ENCODE results near the gene CERKL.

CERKL gene

DNA sequence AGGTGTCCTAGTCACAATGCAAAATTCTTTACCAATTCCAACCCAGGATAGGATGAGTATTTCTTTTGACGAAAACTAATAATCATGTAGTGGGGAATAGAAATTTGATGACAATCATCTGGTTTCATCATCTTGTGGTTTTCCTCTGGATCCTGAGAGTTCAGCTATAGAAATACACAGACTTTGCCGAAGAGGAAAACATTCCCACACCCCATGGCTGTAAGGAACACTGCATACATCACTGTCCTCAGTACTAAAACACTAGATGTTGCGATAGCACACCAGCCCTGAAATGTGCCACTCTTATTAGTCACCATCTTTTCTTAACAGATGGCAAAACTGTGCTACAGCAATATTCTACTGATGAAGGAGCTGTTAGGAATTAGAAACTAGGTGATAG, 29.4 kb downstream of the CERKL start:
- no peak for FAIRE-seq

DNA sequence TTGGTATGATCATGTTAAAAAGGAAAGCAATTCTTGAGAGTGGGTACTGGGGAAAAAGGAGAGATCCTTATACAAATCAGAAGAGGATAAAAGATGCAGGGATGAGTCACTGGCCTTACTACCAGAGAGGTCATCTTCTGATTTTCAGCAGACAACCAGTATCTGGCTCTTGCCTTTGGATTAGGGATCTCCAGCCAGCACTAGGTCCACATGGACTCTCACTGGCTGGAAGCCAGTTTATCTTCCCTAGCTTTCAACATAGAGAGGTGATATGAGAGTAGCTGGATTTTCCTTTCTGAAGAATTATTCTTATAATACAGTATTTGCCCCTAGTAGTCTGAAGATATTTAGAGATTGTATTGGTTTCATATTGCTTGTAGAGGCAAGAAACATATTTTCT, 30.2 kb downstream of the CERKL start:
- DNase-seq (ENCODE audit: low spot score) (no peak), FAIRE-seq (no peak)

More for the DNA sequence above, 29.4 kb downstream of the CERKL start:
- no peak for DNase-seq (ENCODE audit: low spot score)

DNA sequence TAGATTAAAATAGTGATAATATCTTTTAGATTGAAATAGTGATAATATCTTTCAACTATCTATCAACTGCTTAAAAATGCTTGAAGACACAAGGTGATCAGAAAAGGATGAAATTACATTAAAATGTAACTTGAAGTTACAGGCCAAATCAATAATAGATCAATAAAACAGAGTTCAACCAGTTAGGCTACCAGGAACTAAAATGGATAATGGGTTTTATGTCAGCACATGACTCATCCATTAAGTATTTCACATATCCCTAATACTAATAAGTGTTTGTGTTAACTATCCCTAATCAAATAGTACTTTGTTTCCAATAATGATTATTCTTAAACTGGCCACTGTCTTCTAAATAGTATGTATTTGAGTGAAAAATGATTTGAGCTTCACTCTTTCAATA, 33.7 kb downstream of the CERKL start:
- DNase-seq (ENCODE audit: low spot score) = no peak

DNA sequence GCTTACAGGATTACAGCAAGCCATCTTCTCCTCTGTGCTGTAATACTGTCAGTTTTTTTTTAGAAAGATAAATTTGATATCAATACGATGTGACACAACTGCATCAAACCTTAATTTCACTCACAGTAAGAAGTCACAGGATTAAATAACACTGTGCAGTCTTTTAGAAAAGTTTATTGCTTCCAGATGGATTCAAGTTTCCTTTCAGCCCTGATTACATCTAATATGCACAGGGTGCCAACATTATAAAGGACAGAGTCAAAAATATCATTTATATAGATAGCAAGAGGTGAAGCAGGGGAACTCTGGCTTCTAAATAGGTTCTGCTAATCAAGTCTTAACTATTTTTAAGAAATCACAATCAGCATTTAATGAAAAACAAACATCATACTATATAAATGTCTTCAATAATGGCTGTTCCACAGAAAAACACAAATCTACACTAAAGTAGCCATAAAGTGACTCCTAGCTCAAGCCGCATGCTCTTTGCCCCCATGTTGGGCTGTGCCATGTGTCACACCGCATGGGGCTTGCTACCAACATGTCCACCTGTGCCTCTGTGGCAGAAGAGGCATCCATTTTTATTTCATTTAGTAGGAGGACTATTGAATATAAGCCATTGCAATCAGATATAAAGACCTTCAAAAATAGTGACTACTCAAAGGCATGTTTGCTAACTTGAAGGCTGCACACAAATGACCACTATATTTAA, 35.0 kb downstream of the CERKL start:
- DNase-seq (ENCODE audit: low spot score) = no peak
- no peak for FAIRE-seq

More for the DNA sequence above, 33.7 kb downstream of the CERKL start:
- no peak for FAIRE-seq

DNA sequence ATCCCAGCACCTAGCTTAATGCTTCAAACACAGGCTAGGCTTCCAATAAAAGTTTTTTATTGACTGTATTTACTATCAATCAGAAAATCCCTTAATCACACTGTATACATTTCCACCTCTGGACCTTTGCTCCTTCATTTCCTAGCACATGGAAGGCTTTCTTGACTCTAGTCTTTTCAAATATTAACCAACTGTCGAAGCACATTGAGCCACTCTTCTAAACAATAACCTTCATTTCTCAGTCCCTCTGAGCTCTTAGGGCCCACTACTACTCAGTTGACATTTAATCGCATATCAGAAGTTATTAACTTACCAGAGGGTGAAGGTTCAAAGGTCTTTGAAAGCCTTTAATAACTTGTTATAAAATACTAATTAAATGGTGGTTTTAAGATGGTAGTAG, 37.4 kb downstream of the CERKL start:
- DNase-seq (ENCODE audit: low spot score) (no peak), FAIRE-seq (no peak)

DNA sequence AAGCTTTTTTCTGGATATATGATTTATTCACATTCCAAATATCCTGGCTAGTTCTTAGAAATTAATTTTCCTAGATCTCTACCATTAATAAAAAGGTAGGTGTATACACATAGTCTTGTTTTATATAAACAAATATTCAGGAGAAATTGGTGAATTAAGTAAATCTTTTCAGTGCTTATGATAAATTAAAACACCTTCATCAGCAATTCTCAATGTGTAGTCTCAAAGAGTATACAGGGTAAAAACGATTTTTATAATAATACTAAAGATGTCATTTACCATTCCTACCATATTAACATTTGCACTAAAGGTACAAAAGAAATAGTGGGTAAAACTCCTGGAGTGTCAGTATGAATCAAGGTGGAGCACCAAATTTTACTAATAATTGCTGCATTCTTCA, 40.2 kb downstream of the CERKL start:
- DNase-seq (ENCODE audit: low spot score) = no peak
- no peak for FAIRE-seq

DNA sequence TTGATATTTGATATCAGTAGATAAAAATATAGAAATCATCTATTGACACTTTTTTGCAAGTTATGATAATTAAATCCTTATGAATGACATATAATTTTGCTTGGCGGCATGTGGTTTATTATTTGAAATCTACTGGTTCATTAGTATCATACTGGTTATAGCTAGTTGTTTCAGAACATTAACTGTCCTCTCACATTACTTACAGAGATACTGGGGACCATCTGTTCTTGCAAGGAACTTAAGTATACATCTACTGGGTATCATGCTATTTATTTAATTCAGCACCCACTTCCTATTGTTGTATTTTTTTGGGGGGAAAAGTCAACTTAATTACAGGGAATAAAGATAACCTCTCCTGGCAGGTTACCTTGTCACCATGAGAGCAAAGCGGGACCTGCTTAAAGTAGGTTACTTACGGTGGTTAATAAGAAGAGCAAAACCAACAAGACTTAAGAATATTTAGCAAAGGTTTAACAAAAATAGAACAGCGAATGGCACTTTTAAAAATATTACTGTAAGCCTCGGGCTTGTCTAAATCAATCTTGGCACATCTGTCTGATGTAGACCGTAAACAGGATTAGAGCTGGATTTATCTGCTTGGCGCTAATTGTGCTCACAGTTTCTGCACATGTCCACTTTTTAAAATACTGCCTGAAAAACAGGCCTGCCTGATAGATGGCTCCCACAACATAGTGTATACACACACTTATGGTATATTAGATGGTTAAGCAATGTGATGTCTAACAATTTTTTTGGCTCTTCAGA, 41.8 kb downstream of the CERKL start:
- FAIRE-seq = no peak
- DNase-seq (ENCODE audit: low spot score) = no peak

DNA sequence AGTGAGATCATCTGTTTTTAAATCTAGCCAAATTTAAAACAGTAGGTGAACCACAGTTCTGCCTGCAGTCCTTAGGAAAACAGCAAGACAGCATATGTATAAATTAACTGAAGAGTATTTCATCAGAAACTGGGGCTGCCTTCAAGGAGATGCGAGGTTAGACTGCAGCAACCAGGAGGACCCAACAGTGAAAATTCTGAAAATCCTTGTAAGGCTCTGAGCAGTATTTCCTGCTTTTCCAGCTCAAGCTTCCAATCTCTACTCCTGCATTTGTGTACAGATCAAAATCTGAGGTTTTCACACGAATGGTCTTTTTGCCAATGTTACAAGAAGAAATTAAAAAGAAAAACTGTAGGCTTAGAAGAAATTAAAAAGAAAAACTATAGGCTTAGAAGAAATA, 43.7 kb downstream of the CERKL start:
- no peak for DNase-seq (ENCODE audit: low spot score)

DNA sequence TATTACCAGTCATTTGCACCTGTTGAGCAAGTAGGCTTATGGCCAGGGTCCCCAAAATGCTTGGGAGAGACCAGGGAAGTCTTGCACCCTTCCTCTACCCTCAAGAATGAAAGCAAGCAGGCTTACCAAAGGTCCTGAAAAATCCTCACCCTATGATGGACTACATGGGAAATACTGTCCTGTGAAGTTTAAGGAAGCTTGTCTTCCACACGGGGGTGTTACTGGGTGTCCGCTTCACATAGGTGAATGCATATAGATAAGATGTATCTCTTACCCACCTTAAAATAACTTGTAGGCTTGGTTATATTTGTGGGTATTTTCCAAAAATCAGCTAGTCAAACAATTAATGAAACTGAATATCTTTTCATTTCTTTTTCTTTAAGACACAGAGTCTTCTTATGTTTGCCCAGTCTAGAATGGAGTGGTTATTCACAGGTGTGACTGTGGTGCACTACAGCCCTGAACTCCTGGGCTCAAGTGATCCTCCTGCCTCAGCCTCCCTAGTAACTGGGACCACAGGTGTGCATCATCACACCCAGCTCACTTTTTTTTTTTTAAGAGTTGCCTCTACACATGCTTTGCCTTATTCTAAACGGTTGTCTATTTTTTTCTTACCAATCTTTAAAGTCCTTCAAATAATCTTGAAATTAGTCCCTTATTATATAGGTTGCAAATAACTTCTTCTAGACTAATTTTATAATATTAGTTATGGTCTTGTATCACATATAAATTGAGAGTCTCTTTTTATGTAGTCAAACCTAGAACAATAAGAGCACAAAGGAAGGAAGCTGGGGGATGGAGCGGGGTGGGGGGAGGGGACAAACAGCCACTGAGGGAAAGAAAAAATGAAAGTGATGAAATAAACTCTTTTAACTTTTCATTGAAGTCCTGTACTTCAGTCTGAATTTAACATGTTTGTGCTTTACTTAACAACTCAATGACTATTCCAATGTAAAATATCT, 49.0 kb downstream of the CERKL start:
- no peak for FAIRE-seq
- DNase-seq (ENCODE audit: low spot score) = no peak

More for the DNA sequence above, 43.7 kb downstream of the CERKL start:
- FAIRE-seq = no peak

DNA sequence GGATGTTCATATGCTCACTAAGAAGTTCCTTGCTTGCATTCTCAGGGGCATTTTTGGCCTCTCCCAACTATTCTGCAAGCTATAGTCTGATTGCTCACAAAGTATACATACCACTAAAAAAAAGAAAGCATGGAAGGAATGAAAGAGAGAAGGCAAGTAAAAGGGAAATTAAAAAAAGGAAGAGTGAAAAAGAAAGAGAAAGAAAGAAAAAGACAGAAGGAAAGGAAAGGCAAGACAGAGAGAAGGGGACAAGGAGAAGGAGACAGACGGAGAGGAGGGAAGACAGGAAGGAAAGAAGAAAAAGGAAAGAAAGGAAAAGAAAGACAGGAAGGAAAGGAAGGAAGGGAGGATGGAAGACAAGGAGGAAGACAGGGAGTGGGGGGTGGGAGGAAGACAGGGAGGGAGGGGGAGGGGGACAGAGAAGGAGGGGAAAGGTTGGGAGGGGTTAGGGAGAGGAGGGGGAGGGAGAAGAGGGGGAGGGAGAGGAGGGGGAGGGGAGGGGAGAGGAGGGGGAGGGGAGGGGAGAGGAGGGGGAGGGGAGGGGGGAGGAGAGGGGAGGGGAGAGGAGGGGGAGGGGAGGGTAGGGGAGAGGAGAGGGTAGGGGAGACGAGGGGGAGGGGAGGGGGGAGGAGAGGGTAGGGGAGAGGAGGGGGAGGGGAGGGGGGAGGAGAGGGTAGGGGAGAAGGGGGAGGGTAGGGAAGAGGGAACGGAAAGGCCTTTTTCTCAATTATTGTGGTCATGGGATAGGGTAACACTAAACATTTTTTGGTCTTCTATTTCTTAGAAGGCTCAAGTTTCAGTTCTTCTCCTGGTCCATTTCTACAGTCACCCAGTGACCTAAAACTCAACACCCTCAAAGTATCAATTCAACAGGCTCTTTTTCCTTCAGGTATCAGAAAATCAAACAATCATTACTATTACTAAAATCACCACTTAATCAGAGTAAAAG, 50.7 kb downstream of the CERKL start:
- DNase-seq (ENCODE audit: low spot score) (no peak), FAIRE-seq (no peak)

DNA sequence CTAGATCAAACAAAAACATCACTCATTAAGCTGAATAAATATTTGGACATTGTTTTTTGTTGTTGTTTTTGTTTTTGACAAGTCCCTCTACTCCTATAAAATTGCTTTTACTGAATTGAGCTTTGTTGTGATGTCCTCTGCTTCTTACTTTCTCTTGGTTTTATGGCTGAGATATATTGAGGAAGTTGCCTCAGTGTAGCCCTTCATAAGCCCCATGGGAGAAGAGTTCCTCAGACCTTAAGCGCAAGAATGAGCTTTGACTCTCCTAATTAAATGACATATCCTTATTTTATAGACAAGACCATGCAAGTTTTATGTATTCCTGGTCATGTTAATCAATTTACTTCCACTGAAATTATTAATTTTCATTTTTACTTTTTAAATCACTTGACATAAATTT, 54.9 kb downstream of the CERKL start:
- DNase-seq (ENCODE audit: low spot score) = no peak
- FAIRE-seq = no peak

DNA sequence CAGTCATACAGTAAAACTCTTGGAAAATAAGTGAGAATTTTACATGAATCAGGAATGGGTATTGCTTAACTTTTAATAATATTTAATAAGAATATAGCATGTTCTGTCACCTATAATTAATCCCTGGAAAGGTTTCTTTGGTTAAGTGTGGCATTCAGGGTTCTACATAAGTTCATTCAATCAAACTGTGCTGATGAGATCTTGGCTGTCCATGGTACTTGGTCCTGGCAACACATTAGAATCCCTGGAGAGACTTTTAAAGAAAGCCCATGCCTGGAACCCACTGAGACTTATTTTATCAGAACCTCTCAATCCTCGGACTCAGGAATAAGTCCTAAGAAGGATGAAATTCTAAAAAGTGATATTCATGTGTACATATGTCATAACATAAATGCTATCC, 60.3 kb downstream of the CERKL start:
- DNase-seq (ENCODE audit: low spot score) (no peak), FAIRE-seq (no peak)

DNA sequence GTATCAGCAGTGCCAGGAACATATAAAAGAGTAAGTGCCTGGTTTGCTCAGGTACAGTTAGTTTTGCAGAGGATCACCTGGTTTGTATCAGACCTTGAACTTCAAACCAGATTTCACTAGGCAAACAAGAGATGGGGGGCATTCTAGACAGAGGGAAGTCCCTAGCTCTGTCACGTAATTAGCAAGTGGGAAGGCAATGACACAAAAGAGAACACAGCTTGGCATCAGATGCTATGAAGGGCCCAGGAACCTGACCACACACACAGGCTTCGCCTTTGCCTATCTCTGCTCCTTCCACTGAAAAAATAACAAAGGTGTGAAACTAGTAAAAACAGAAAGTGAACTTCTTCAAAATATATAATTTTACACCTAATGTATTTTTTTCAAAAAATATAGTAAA, 62.6 kb downstream of the CERKL start:
- DNase-seq (ENCODE audit: low spot score) = no peak
- no peak for FAIRE-seq

DNA sequence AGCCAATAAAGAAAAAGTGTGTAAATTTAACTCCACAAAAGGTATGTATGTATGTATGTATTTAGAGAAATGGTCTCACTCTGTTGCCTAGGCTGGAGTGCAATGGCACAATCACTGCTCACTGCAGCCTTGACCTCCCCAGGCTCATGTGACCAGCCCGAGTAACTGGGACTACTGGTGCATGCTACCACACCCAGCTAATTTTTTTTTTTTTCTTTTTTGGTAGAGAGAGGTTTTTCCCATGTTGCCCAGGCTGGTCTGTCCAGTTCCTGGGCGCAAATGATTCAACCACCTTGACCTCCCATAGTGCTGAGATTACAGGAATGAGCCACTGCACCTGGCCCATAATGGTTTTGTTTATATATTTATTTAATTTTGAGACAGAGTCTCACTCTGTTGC, 67.1 kb downstream of the CERKL start:
- no peak for FAIRE-seq
- no peak for DNase-seq (ENCODE audit: low spot score)

DNA sequence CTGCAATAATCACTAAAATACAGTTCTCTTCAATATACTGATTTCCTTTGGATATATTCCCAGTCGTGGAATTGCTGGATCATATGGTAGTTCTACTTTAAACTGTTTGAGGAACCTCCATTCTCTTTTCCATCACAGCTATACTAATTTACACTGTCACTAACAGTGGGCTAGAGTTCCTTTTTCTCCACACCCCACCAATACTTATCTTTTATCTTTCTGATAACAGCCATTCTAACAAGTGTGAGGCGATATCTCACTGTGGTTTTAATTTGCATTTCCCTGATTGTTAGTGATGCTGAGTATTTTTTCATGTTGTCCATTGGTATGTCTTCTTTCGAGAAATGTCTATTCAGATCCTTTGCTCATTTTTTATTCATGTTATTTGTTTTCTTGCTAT, 68.4 kb downstream of the CERKL start:
- DNase-seq (ENCODE audit: low spot score) (no peak), FAIRE-seq (no peak)

DNA sequence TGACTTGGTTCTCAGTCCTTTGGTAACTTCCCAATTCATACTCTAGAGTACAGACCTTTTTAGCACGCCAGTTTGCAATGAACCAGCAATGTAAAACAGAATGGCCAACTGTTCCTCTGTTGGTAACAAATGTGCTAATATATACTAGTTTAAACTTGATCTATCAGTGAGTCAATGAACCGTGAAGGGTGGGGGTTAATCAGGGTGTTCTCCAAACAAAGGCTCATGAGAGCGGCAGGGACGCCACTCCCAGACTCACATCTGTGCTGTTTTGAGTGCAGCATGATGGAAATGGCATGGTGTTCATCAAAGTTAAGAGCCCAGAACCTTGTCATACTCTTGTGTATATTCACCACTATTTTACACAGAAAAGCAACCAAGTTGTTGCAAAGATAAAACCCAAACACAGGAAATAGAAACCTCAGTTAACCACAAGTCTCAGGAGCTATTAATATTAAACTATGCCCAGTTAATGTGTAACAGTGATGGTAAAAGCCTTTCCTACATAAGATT, 70.3 kb downstream of the CERKL start:
- DNase-seq (ENCODE audit: low spot score) (no peak), FAIRE-seq (no peak)

DNA sequence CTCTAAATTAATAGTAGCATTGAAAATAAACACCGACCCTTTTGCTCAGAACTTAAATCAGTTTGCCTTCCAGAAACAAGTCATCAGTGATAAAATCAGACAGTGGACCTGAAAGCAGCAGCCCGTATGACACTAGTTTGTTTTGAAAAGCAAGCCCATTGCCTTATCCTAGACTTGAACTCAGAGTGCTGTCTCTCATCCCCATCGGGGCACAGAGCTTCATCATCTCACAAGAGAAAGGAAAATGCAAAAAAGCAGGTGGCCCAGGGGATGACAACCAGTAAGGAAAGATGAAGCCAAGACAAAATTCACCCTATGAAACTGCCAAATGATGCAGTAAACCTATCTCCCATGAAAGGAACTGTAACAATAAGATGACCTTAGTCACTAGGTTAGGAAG, 71.2 kb downstream of the CERKL start:
- DNase-seq (ENCODE audit: low spot score) = no peak
- FAIRE-seq = no peak

DNA sequence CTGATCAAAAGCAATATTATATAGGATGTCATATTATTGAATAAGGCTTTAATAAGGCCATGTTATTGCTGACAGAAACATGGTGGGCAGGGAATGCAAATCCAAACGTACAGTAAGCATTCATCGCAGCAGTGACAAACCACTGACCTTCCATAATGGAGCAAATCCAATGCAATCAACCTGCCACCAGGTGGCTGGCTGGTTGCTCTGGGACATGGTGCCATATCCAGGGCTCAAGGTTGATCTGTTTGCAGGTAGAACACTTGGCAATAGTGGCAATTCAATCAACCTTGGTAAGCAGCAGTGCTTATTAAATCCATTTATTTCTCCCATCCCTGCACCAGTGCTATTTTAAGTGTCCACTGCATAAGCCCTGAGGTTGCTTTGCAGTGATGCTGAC, 75.4 kb downstream of the CERKL start:
- DNase-seq (ENCODE audit: low spot score) (no peak), FAIRE-seq (peak; percentile 82)

DNA sequence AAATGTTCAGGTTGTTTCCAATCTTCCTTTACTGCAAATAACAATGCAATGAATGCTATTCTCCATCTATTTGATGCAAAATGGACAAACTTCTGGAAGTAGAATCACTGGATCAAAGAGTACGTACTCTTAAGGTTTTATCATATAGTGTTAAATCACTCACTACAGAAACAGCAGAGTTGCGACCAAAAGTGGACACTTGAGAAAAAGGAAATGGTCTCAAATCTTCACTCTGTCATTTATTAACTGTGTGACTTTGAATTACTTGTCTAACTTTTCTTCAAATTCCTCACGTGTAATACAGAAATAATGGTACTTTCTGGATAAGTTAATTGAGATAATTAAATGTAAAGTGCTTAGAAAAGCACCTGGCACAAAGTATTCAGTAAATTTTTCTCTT, 78.1 kb downstream of the CERKL start:
- no peak for DNase-seq (ENCODE audit: low spot score)
- no peak for FAIRE-seq

DNA sequence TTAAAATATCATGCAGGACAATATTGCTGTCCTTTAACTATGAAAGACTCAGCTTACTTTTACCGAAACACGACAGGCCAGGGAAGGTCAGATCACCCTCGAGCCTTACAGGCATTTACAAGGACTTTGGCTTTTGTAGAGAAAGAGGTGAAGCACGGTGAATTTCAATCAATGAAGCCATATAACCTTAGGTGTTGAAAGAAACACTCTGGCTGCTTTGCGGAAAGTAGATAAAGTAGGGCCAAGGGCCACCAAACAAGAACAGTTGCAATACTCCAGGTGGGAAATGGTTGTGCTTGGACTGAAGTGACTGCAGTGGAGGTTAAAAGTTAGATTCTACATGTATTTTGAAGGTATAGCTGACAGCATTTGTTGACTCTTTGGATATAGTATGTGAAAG, 80.5 kb downstream of the CERKL start:
- peak; percentile 23 for FAIRE-seq

DNA sequence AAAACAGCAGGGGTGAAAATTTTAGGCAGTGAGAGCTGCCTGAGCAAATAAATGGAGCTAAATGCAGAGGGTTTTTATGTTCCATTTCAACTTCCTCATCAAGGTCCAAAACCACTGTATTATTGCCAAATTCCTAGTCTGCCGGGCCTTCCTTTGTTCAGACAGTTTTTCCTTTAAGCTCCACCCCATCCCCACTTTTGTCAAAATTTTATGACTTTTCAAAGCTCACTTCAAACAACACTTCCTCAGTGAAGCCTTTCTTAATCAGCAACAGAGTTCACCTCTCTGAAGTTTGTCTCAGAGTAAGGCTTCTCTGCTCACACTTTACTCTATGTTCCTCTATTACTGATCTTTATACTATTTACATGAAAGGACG, 81.3 kb downstream of the CERKL start:
- no peak for DNase-seq (ENCODE audit: low spot score)

More for the DNA sequence above, 80.5 kb downstream of the CERKL start:
- no peak for DNase-seq (ENCODE audit: low spot score)

More for the DNA sequence above, 81.3 kb downstream of the CERKL start:
- no peak for FAIRE-seq

Measured in urothelium cell line (cell line).